Esophagus squamous epithelium (tissue), 4 donors: Measurements from ENCODE around the gene EGF.

Source experiments
- CTCF ChIP-seq, 6 experiments: fragments of 450-650 bp in 4 of 6; fragments of 200-600 bp in 2 of 6; sonication (generic) in 2 of 6; IDR thresholded peaks; one replicate each; pipeline ENCODE4 v1.5.1; 2016 to 2019; ENCODE audit warnings: antibody characterized with exemption in 6 of 6, mild to moderate bottlenecking in 4 of 6, moderate library complexity in 4 of 6
- POLR2A ChIP-seq, 4 donors: fragments of 450-650 bp; IDR thresholded peaks; one replicate each; pipeline ENCODE4 v1.6.1; 2017; ENCODE audit warnings: antibody characterized with exemption in 4 of 4, mild to moderate bottlenecking in 4 of 4, moderate library complexity in 3 of 4

DNA sequence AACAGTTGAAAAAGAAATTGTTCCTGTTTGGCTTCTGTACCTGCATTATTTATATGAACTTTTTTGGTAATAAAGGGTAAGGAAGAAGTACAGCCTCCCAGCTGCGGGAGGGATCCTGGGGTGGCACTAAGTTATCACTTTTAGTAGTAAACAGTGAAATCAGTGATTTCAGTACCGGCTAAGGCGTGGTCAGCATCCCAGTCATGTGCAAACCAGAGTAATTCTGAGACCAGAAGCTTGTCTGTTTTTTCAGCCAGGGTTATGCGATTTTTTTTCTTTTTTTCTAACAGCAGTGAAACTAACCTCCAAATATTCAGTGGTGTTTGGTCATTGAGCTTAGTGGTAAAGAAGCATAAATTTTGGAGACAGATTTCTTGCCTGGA lies 3.3 kb downstream of the EGF start:
- TF ChIP-seq CTCF (IDR thresholded peaks at IDR 0.05) (no peak), POLR2A (IDR thresholded peaks at IDR 0.05) (no peak)
